GM18870 (cell line): Measurements from ENCODE around the gene SMIM10L1.

Source experiments
- ATAC-seq: cut with Tn5 transposase; IDR thresholded peaks from one replicate; pipeline ENCODE4 v1.9.1; 2021; ENCODE audit warnings: moderate library complexity; ENCODE audit not compliant: unreplicated experiment

Gene SMIM10L1

DNA sequence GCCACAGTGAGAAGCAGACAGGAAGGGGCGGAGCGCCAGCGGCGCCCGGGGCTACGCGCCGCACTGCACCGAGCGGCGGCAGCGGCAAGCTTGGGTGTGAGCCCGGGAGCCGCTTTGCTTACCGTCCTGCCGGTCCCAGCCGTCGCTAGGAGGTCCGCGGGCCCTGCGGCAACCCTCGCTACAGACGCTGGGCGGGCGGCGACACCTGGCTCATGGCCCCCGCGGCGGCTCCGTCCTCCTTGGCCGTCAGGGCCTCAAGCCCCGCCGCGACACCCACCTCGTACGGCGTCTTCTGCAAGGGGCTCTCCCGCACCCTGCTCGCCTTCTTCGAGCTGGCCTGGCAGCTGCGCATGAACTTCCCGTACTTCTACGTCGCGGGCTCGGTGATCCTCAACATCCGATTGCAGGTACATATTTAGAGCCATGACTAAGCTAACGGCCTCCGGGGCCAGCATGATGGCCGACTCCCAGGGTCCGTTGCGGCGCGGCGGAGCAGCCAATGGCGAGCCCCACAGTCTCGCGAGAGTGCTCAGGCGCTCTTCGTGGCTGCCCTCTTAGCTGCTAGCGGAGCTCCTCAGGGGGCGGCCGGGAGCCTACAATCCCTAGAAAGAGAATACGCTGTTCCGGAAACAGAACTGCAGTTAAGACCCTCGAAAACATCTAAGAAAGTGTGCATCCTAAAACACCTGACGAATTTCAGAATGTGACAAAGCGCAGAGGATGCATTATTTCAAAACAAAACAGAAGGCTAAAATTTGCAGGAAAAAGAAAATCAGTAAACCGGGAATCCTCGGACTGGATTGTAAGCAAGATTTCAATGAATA lies at the start of gene SMIM10L1:
Gene SMIM10L1, plus strand, starts transcription at position 50 of the 824 bp plus-strand sequence. Its CDS starts 163 bp downstream, at position 213.
- peak; percentile 92 for ATAC-seq

DNA sequence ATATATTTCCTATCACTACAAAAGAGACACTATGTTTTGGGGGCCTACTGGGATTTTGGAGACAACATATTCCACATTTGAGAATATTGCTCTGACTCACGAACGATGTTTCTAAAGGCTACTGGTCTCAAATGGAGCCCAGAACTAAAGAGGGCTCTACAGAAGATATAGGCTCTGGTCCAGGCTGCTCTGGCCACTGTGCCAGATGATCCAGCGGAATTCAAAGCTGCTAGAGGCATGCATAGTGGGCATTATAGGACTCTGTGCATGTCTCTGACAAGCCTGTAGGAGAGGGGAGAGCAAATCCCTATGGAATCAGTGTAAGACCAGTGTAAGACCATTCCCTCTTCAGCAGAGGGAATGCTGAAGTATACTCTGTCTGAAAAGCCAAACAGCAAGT lies 40.6 kb upstream of the SMIM10L1 start:
- no peak for ATAC-seq

GRCh38 chr12:11130999-11131398 lies 40.0 kb upstream of the SMIM10L1 start:
- no peak for ATAC-seq

GRCh38 chr12:11133162-11133561 lies 37.8 kb upstream of the SMIM10L1 start:
- ATAC-seq = no peak

DNA sequence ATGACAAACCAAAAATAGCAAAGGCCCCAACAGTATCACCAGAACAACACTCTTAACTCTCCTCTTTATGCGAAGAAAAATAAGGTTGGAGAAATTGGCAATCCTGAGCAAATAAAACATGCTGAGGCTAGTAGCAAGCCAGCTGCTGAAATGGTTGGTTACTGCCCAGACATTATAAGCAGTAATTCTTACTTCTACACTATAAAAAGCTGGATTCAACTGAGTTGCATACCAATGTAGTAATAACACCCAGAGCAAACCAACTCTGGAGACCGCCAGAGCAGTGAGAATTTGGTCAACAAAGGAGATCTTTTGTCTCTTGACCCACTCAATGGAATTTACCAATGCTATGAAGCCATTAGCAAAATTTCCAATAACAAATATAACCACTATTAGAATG lies 37.2 kb upstream of the SMIM10L1 start:
- no peak for ATAC-seq

DNA sequence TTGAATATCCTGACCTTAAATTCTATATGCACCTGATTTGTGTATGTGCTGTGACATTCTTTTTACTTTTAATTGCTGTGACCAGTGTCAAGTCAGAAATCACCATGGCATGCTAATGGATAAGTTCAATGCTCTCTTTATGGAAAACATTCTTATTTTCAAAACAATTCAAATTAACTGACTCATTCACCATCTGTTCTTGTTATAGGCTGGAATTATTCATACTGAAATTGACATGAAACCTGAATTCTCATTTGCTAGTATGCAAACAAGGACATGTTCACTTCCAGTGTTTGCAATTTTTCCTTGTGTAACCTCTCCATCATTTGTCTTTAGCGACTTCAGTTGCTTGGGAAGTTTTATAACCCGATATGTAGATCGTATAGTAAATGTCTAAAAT lies 36.7 kb upstream of the SMIM10L1 start, which contains the start of gene TAS2R30:
Gene TAS2R30, minus strand, starts transcription at position 340 of the 400 bp plus-strand sequence. CDS start 400 bp downstream, outside the sequence.
- ATAC-seq = no peak

- no peak for ATAC-seq
Measured at GRCh38 chr12:11136075-11136474, 34.9 kb upstream of the SMIM10L1 start.

DNA sequence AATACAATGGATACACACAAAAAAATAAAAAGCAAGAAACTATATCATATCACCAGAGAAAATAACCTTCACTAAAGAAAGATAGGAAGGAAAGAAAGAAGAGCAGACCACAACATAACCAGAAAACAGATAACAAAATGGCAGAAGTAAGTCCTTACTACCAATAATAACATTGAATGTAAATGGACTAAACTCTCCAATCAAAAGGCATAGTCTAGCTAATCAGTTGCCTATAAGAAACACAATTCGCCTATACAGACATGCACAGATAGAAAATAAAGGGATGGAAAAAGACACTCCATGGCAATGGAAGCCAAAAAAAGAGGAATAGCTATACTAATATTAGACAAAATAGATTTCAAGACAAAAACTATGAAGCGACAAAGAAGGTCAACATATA lies 27.6 kb upstream of the SMIM10L1 start:
- no peak for ATAC-seq

DNA sequence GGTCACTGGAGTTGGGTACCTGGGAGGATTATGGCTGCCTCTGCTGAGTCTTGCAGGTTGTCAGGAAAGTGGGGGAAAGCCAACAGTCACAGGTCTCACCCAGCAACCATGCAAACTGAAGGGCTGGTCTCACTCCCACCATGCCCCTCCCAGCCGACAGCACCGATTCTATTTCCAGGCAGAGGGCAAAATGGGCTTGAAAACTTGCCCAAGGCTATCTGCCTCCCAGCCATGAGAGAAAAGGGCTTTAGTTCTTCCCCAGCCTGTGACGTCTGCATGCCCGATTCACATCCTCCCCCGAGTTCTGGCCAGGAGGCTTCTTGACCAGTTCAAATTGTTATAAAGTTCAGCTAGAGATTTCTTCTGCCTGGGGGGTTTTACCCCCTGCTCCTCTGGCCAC lies 26.7 kb upstream of the SMIM10L1 start:
- no peak for ATAC-seq

DNA sequence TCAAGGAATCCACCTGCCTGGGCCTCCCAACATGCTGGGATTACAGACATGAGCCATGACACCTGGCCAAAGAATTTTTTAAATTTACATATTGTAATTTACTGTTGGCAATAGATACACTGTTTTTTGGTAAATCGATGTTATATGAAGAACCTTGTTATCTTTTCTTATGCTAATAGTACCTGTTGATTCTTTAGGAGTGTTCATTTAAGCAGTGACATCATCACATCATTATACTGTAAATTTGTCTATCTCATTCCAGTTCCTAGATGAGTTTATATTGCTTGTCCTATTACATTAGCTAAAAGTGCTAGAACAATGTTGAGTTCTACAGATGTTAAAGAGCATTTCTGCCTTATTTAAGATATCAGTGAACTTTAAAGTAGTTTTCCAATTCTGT lies 23.6 kb upstream of the SMIM10L1 start:
- ATAC-seq = no peak

DNA sequence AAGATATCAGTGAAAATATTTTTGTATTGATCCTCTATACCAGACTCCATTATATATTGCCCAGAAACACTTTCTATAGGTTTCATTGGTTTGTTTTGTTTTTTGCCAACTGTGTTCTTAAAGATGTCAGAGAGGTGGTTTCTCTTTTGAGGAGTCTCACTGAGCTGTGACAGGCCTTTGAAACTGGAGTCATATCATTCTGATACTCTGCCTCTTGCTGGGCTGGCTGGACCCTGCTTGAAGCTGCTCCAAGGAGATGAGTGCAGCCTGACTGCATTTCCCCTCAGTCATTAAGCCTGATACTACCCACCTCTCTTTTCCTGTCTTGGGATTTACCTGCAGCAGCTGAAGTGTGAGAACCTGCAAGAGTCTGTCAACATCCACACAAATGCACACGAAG lies 20.2 kb upstream of the SMIM10L1 start:
- ATAC-seq = no peak

- ATAC-seq = no peak
Measured at GRCh38 chr12:11152725-11153124, 18.3 kb upstream of the SMIM10L1 start.

DNA sequence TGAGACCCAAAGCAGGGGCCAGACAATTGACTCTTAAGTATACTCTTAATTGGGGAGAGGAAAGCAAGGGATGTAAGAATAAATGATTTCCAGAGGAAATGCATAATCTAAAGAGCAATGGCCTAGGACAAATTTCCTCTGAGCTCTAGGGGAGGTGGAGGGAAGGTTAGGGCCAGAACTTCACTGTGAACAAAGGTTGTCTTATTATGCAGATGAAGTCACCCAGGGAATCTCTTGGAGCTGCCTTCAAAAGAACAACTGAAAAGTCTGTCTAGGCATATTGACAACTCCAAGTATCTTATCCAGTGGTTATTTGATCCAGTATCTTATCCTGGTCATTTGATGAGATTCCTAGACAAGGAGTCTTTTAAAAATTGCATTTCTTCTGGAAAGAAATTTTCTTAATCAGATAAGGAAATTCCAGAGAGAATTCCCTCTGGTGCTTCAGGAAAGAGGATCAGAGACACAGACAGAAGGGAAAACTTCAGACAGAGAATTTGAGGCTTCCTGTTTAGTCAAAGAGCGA lies 16.5 kb upstream of the SMIM10L1 start:
- no peak for ATAC-seq

DNA sequence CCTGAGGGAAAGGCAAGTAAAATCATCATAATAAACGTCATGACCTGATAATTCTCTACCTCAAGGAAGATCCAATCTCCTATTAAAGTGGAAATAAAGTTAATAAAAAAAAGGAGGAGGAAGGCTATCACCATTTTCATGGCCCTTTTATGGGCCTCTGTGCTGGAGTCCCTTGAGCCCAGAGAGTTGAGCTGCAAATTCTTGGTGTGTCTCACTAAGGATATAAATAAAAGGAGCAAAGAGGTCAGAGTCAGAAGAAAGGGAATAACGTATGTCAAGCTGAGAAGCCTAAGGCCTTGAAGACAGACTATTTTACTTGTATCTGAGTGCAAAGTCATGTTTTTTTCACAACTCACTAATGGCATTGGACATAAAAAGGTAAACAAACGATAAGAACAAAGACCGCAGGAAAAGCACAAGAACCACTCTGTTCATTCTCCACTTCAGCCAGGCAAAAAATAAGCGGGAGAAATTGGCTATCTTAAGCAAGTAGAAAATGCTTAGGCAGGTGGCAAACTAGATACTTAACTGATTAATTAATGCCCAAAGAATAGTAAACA lies 12.0 kb upstream of the SMIM10L1 start:
- ATAC-seq = no peak

- no peak for ATAC-seq
Measured at GRCh38 chr12:11162502-11162901, 8.5 kb upstream of the SMIM10L1 start.

- no peak for ATAC-seq
Measured at GRCh38 chr12:11164384-11164783, 6.6 kb upstream of the SMIM10L1 start.

DNA sequence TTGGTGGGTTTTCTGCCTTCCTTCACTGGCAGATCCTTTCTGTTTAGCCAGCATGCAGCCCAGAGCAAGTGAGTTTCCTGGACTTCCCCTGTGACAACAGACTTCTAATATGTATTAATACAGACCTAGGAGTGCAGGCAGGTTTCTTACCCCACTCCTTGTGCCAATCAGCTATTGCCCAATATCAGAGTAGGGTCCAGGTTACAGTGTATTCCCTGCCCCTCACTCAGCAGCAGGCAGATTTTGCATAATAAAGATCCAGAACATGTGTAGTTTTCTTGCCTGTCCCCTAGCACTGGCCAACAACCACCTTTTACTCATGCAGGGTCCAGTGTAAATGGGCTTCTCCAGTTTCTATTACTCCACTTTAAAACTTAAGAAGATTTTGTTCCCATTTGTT lies 4.7 kb upstream of the SMIM10L1 start:
- no peak for ATAC-seq

DNA sequence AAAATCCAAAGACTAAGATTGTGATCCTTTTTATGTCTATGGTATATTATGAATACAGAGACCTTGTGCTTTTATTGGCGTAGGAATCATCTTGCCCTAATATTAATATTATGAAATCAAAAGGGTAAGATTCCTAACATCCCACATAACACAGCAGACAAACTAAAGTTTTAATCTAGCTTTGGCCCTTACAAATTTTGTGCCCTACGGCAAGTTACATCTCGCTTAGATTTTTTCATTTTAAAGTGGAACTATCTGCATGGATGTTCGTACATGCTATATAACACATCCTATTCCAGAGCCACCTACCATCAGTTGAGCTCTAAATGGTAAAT lies 217 bp upstream of the SMIM10L1 start:
- no peak for ATAC-seq

DNA sequence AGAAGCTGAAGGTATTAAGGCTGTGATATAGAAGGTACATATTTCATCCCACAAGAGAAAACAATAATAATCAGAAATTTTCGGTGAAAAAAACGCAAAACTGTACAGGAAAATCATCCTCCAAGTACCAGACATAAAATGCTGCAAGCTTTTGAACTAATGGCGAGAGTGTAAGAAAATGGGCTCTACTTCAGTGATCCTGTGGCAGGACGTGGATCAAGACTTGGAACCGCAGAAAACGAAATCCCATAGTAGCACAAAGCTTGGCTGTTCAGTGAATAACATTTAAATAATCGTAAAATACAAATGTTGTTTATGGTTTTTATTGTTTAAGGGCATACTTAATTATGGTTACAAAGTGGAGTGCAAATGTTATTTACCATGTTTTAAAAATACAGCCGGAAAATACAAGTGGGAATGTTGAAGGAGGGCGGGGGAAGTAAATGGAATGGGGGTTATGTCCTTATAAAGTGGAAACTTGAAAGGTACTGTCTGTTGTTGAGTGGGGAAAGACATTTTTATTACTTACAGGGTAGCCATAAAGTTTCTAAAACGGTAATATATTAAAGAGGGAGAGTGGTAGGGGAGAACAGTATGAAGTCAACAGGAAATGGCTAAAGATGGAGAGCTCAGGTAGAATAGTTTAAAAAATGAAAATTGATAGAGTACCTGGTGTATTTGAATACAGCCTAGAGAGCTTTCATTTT lies 1.1 kb downstream of the SMIM10L1 start:
- ATAC-seq = no peak

DNA sequence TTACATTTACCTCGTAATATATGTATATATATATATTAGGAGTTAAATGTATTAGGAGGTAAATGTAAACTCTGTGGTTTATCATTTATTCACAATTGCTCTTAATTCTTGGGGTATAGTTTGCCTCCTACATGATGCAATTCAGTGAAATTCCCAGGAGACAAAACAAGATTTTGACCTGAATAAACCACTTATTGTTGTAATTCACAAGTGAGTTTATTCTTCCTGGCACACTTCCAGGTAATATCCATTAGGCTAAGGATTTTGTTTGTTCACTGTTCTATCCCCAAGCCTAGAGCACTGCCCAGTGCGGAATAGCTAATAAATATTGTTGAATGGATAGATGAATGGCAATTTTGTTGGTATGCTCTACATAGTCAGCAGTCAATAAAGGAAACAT lies 3.0 kb downstream of the SMIM10L1 start:
- ATAC-seq = no peak

GRCh38 chr12:11178250-11178649 lies 7.3 kb downstream of the SMIM10L1 start:
- ATAC-seq = no peak

GRCh38 chr12:11182529-11182928 lies 11.5 kb downstream of the SMIM10L1 start:
- ATAC-seq = no peak
